ENCODE results near the gene ANAPC1.
"Not testable (repeated sequence)": the region's sequence is repeated elsewhere in the genome, so short reads cannot be mapped to it uniquely, and the experiment has no call there.

Gene ANAPC1

DNA sequence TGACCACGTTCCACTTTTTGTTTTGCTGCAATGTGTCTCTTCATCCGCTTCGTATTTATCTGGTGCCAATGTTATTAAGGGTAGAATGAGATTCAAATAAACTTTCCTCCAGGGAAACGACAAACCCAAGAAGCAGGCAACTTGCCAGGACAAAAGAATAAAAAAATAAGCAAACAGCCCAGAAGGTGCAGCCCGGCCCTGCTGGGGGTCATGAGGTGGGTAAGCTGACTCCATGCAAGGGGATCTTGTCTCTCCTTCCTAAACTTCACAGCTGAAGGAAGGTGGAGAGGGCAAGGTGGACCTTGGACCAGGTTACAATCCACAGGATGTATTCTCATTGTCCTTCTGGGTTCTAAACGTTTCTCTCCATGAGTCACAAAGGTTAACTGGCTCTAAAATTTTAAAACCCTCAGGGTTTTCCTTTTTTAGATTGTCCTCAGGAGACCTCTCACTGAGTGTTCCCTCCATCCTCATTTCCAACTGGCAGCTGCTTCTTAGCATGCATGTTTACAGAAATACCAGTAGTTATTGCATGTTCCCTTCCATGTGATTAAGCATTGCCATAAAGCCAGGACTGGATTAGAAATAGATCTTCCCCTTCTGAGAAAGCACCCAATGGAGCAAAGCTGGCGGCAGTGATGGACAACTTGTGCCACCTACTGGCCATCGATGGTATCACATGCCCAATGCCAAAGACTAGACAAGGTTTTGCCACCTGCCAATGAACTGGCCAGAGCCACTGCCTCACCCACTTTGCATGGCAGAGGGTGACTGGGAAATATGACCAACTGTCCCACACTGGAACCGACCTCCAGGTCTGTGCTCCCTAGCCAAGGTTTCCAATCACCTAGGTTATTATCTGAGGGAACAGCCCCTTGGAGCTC, 147.9 kb downstream of the ANAPC1 start:
- H3K4me1 ChIP-seq; H3K4me3 ChIP-seq (ENCODE audit: low read depth, low read length); H3K27me3 ChIP-seq; DNase-seq; H3K9me3 ChIP-seq; H3K36me3 ChIP-seq: not testable (repeated sequence)
- peak; percentile 31 for TF ChIP-seq CTCF (IDR thresholded peaks at IDR 0.05; ENCODE audit: low read depth, low read length)

- not testable (repeated sequence) for H3K4me1 ChIP-seq; H3K4me3 ChIP-seq (ENCODE audit: low read depth, low read length); DNase-seq; H3K27me3 ChIP-seq; H3K9me3 ChIP-seq; H3K36me3 ChIP-seq
Measured at GRCh38 chr2:111735420-111735819, 148.6 kb downstream of the ANAPC1 start.

DNA sequence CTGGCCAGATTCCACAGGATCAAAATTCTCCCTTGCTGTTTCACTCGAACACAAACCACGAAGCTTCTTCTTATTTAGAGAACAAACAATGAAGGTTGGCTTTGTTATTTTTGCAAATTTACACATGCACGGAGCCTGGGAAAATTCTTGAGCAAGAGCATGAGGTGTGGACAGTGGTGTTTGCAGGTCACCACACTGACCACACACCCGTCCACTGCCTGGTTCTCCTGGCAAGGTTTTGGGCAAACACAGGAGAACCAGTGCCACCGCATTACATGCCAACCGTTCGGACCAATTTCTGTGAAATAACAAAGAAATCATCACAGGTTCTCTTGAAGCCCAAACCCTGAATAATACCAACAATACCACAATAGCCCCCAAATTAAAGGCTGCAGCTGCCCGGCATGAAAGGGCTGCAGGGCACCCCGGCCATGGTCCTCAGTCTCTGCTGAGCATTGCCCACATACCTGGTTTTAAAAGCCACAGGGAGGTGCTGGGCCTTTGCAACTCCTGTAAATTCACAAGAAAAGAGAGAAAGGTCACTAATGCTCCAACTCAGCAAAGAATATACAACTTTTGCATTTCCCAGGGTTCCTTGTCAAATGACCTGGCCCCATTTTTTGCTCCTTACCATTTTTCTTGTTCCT, 154.1 kb downstream of the ANAPC1 start:
- not testable (repeated sequence) for H3K36me3 ChIP-seq; H3K27me3 ChIP-seq; H3K4me1 ChIP-seq; H3K4me3 ChIP-seq (ENCODE audit: low read depth, low read length); H3K9me3 ChIP-seq; DNase-seq

DNA sequence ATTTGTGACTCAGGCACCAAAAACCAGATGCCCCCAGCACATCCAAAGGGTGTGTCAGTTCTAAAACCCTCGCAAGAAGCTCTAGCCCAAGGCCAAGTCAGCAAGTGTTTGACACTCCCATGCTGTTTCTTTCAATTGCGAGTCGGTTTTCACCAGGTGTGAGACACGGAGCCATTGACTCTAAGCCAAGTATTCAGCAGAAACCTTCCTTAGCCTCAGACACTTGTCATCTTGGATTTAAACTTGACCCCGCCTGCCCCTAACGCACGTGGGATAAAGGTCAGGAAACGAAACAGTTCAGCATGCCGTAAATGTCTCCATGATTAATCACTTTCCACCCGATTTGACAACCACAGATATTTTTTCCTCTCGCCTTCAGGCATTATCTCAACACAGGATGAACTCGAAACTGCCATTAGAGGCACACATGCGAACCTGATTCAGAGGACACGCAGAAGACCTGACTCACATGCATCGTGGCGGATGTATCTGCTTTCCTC, 156.3 kb downstream of the ANAPC1 start:
- not testable (repeated sequence) for H3K27me3 ChIP-seq; H3K4me1 ChIP-seq; H3K9me3 ChIP-seq; H3K36me3 ChIP-seq; DNase-seq; H3K4me3 ChIP-seq (ENCODE audit: low read depth, low read length)

GRCh38 chr2:111725742-111726141, 158.3 kb downstream of the ANAPC1 start:
- H3K4me3 ChIP-seq (ENCODE audit: low read depth, low read length); DNase-seq; H3K36me3 ChIP-seq; H3K4me1 ChIP-seq; H3K9me3 ChIP-seq; H3K27me3 ChIP-seq: not testable (repeated sequence)

GRCh38 chr2:111719610-111720009, 164.4 kb downstream of the ANAPC1 start:
- not testable (repeated sequence) for DNase-seq; H3K9me3 ChIP-seq; H3K27me3 ChIP-seq; H3K4me1 ChIP-seq; H3K4me3 ChIP-seq (ENCODE audit: low read depth, low read length); H3K36me3 ChIP-seq

Data from BE2C (cell line).